Glomerular visceral epithelial cell (primary cell): ENCODE data around the gene FGF9.
A peak's percentile ranks its signal among the peaks of the same experiment; 100 is the strongest.

Experiments
- DNase-seq: peaks from one replicate; pipeline ENCODE4 v3.0.0-alpha.2; 2016; ENCODE audit errors: extremely low spot score

Gene FGF9

DNA sequence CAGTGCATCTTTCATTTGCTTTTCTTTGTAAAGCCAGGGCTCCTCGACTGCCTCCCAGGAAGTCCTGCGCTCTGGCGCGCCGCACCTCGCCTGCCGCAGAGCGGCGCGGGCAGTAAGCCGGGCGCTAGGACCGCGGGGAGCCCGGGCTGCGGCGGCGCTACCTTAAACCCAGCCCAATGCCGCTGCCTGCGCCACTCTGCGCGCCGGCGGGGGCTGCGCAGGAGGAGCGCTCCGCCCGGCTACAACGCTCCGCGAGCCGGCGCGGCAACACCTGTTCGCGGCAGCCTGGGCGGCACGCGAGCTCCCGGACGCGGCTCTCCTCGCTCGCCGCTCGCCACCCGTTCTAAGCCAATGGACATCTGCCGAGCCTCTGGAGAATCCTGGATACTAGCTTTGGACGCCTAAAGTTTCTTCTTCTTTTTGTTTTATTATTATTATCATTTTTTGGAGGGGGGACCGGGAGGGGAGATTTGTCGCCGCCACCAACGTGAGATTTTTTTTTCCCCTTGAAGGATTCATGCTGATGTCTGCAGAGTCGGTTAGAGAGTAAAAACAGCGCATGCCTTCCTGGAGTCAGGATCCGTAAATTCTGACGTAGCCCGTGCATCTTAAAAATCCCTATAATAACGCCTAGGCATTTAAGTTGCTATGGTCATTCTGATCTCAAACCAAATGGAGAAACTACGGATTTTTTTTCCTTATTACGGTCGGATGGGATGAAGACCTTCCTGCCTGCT lies at the start of gene FGF9:
Gene FGF9 (plus strand): TSS at position 191 of the 737 bp plus-strand sequence. CDS start 840 bp downstream, outside the sequence.
- DNase-seq: peak; percentile 75

DNA sequence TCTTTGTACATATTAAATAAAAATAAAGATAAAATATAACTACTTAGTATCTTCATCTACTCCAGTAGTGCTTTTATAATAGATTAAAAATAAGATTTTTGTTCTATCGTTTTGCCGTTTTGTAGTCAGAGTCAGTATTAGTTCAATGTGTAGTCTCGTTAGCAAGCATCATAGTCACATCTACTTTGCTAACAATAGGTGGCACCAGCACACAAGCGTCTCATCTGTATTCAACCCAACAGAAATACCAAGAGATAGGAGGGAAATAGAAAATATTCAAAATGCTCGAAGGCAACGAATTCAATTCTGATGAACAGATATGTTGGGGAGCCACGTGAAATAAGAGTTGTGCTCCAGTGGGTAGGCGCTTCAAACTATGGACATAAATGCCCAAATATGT lies 45.5 kb upstream of the FGF9 start:
- peak; percentile 49 for DNase-seq

DNA sequence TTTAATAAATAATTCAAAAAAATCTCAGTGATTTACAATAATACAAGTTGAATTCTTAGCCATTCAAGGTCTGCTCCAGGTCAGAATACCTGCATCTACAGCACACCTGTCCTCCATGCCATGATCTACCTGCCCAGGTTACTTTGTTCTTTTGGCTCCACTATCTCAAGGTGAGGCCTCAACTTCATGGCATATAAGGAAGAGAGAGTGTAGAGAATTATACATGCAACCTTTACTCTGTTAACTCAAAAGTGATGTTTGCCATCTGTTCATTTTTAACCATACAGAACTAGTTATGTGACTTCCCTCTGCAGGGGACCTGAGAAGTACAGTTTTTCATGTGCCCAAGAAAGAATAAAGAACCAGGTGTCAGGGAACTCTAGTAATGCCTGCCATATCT lies 38.7 kb upstream of the FGF9 start:
- DNase-seq: no peak

DNA sequence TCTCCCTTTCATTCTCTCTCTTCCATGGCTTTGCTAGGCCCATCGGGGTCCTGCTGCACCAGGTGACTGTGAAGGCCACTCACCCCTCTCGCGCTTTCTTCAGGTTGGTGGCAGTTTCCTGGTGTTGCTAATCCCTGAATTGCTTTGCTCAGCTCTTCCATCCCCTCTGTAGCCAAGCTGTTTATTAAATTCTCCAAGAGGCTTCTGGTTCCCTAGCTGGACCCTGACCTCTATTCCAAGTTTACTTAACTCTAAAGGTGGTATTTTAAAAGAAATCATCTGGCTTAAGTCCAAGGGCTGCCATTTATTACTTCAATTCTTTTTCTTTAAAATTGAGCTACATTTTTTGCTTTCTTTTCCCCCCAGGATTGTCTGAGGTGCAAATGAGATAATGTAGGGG lies 34.2 kb upstream of the FGF9 start:
- no peak for DNase-seq

DNA sequence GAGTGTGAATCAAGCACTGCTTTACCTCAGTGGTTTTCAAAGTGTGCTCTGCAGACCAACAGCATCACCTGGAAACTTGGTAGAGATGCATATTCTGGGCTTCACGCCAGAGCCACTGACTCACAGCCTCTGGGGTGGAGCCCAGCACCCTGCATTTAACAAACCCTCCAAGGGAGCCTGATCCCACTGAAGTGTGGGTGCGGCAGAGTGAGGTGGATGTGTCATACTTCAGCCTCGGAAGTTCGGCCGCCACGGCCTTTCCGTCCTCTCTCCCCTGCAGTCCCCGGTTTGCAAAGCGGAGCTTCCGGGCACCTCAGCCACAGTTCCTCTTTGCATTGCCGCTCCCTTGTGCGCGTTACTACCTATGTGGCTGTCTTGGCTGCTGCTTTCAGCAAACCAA lies 33.6 kb upstream of the FGF9 start:
- DNase-seq: peak; percentile 94

DNA sequence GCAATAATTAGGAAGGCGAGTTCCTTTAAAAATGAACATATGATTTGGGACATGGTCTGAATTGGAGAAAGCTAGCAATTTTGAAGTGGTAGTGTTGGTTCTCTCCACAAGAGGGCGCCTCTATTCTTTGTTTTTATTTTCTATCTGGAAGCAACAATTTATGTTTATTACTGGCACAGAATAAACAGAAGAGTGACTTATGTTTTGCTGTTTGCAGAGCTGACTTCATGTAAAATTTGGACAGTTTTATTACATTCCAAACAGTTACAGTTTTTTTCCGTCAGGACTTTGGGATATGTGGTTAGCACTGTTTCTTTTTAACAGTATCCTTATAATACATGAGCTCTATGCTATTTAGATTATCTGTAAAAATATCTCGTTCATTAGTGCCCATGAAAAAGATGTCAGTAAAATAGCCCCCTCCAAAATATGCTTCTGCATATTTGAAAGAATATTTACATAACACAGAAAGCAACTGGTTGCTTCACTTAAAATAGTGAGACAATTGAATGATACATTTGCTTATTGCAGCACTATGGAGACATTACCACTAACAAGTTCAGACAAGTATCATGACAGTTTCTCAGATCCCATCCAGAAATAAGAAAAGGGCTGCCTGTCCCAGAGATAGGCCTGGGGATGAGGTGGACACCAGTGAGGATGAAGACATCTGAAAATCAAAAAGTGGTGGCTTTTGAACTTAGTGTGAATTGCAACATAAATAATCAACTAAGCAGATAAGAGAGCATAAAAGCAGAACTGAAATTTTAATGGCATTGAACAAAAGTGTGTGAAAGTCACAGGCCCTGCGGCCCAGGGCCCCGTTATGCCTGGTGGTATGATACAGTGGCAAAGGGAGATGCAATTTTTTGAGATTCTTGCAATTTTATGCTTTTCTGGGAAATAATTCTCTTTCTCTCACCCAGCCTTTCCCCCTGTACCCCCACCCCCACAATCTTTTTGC lies 32.3 kb upstream of the FGF9 start:
- peak; percentile 43 for DNase-seq

DNA sequence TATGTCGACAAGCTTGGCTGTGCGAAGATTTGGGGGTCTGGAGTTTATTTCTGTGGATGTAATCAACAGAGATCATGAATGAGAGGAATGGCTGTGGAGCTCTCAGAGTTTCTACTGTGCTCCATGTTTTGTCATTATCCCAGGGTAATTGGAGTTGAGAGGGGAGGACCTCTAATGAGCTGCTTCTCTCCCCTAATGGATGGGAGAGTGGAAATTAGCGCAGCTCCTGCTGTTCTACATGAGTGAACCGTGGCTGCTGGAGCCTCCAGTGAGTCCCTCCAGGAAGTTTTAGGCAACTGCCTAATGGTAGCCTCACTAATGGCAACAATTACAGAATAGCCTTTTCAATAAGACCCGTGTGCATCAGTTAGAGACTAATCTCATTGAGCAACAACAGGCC lies 31.3 kb upstream of the FGF9 start:
- no peak for DNase-seq

- DNase-seq: no peak
Observed at GRCh38 chr13:21641629-21642028, 29.2 kb upstream of the FGF9 start.

- DNase-seq: peak; percentile 45
Observed at GRCh38 chr13:21657538-21657937, 13.3 kb upstream of the FGF9 start.

- no peak for DNase-seq
Observed at GRCh38 chr13:21659087-21659486, 11.8 kb upstream of the FGF9 start.

DNA sequence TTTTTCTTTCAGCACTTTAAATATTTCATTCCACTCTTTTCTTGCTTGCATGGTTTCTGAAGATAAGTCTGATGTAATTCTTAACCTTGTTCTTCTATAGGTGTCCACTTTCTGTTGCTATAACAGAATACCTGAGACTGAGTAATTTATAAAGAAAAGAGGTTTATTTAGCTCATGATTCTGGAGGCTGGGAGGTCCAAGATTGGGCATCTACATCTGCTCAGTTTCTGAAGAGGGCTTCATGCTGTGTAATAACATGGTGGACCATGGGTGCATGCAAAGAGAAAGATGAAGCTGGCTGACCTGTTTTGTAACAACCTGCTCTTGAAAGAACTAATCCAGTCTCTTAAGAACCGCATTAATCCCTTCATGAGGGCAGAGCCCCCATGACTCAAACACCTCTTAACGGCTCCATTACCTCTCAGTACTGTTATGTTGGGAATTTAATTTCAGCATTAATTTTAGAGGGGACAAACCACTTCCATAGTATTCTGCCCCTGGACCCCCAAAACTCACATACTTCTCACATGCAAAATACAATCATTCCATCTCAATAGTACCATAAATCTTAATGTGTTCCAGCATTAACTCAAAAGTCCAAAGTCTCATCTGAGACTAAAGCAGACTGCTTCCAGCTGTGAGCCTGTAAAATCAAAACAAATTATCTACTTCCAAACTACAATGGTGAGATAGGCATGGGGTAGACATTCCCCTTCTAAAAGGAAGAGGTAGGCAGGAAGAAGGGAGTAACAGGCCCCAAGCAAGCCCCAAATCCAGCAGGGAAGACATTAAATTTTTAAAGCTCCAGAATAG lies 9.6 kb upstream of the FGF9 start:
- DNase-seq: no peak

GRCh38 chr13:21663197-21663596 lies 7.7 kb upstream of the FGF9 start:
- DNase-seq: no peak

DNA sequence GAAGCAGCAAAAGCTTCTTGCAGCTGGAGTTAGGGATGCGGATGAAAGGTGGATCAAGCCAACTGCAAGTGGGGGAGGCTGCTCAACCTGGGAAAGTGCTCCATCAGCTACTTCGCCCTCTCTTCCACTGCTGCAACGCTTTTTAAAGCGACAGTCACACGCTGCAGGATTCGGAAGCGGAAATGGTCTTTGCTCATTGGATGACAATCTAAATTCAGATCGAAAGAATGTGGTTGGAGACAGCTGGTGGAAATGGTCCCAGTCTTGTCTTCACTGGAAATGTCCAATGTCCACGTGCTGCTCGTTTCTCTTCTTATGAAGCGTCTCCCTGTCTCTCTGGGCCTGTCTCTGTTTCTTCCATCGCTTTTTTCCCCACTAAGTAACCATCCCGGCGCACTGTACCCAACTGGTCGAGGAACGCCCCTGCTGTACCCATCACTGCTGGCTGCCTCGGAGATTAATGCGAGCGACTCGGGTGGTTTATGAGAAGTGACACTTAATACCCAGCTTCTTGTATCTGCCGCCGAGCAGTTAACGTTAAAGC lies 2.1 kb upstream of the FGF9 start:
- no peak for DNase-seq

DNA sequence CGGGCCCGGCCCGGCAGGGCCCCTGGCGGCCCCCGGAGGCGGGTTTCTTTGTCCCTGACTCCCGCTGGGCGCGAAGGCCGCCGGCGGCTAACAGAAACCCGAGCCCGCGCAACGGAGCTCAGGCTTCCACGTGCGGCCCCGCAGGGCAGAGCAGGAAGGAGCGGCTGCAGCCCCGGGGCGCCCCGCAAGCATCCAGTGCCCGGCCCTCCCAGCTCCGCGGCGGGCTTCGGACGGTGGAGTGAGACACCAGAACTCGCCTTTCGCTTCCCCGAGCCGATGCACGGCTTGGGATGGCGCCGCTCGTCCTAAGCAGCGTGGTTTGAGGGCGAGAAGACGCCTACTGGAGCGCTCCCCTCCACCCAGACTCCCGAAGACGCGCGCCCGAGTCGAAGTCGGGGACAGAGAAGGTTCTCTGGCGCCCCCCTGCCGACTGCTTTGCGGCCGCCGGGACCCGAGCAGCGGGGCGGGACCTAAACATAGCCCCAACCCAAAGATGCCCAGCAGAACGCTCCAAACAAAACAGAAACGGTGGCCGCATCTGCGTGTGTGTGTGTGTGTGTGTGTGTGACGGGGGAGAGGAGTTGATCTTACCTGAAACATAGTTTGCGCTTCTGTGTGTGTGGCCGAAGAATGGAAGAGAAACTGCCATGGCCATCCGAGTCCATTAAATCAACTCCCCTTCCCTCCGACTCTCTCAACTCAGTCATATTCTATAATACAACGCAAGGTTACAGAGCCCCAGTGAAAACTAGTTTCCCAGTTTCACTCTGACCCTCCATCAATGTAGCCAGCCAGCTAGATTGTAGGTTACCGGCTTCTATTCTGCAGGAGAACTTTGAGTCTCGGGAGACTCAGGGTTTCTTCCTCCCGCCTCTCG lies 629 bp upstream of the FGF9 start:
- DNase-seq: peak; percentile 47

GRCh38 chr13:21671620-21672286 lies 880 bp downstream of the FGF9 start:
- no peak for DNase-seq

DNA sequence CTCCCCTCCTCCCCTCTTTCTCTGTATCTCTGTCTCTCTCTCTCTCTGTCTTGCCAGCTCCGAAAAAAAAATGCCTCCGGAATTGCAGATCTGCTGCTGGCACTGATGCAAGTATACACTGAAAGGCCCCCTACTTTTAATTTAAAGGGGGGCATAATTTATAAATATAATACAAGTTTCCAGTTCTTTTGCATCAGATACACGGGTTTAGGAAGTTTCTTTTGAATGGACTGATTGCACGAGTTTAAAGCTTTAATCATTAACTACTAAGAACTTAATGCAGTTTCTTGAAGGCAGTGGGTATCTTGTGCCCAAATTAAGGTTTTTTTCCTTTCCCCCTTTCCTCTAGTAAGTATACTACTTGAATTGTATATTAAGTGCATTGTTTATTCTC lies 1.4 kb downstream of the FGF9 start:
- no peak for DNase-seq

GRCh38 chr13:21672796-21673538 lies 2.1 kb downstream of the FGF9 start:
- no peak for DNase-seq

GRCh38 chr13:21673539-21673788 lies 2.6 kb downstream of the FGF9 start:
- no peak for DNase-seq

DNA sequence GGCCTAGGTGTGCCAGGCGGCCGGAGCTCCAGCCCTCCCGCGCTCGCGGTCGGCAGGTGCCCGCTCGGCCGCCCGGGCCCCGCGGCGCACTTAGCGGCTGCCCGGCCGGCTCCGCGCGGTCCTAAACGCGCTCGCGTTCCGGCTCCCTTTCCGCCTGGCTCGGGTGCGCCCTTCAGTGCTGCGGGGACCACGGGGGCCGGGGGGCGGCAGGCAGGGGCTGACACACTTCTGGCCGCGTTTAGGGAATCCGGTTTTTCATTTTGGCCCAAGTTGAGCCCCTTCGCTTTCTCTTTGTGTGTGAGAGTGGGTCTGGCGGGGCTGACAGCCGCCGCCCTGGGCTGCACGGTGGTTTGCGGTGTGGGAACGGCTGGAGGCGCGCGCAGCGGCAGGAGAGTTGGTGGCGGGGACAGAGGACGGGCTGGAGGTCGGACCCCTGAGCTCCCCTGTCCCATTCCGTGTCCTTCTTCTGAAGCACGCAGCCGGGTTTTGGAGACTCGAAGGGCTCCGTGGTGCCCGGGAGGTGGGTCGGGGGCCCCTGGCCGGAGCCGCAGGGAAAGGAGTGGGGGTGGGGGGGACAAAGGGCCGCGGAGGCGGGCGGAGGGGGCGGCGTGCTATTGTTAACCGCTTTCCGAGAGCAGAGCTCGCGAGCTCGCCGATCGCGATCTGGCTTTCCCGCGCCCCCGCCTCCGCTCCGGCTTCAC lies 3.1 kb downstream of the FGF9 start:
- DNase-seq: no peak
